Coronary artery (tissue), 2 donors: ENCODE data around the gene TRIM75.

ENCODE experiments used
- DNase-seq: peaks from one replicate; pipeline ENCODE4 v3.0.0-alpha.2; 2017; ENCODE audit warnings: low spot score
- H3K27ac ChIP-seq, 2 donors: fragments of 200-600 bp; sonication (generic); one replicate each; pipeline ENCODE4 v1.5.1; 2016 to 2019
- H3K4me3 ChIP-seq: fragments of 200-600 bp; sonication (generic); 2 replicates; pipeline ENCODE4 v1.5.1; 2016; ENCODE audit warnings: mild to moderate bottlenecking, moderate library complexity
- CTCF ChIP-seq: fragments of 200-600 bp; sonication (generic); IDR thresholded peaks from one replicate; pipeline ENCODE4 v1.5.1; 2019; ENCODE audit warnings: antibody characterized with exemption

The TRIM75 gene

GRCh38 chr4:165101641-165102040, 48.0 kb downstream of the TRIM75 start:
- TF ChIP-seq CTCF = no peak
- H3K27ac ChIP-seq = no peak overlapping the region
- no peak for DNase-seq
- H3K4me3 ChIP-seq = no peak overlapping the region

- Histone ChIP-seq H3K27ac (no peak overlapping the region), H3K4me3 (no peak overlapping the region)
- TF ChIP-seq CTCF = no peak
- no peak for DNase-seq
These were observed 52.9 kb downstream of the TRIM75 start for GRCh38 chr4:165106518-165106917.
